Stimulated activated naive CD4-positive, alpha-beta T cell (primary cell): ENCODE data around the gene CTNNA2.

Source experiments
- DNase-seq, 6 experiments: peaks; one replicate each; lab custom pipeline; 2025; lab: John Stamatoyannopoulos, UW

The CTNNA2 gene

DNA sequence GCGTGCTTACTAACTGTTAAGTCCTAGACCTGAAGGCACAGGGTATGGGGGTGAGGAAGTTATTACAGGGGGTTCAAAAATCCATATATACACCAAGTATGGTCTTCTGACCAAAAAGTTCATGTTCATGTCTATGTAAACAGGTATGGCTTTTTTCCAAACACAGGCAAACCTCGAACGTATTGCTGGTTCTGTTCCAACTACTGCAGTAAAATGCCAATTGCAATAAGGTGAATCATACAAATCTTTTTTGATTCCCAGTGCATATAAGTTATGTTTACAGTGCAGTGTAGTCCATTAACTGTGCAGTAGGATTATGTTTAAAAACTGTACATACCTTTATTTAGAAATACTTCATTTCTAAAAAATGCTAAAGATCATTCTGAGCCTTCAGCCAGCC is 1037.0 kb downstream of the CTNNA2 start:
- no peak for DNase-seq

DNA sequence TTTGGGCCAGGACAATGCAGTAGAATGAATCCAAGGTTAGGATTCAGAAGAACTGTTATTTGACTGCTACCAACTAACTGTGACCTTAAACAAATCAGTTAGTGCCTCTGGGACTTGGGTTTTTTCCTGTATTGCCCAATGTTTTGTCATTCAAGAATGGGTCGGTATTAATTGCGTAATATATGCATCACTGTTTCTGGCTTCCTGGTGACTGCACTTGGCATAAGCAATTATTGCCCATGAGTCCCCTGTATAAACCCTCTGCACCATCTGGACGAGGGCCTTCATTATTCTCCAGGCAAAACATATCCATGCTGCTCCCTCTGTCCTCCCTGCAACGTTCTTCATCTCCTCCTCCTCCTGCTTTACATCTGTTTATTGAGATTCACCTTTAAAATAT is 1047.5 kb downstream of the CTNNA2 start:
- no peak for DNase-seq

GRCh38 chr2:80568011-80568410 is 1055.2 kb downstream of the CTNNA2 start:
- no peak for DNase-seq

- DNase-seq = no peak
These were observed 1060.3 kb downstream of the CTNNA2 start for GRCh38 chr2:80573167-80573566.

DNA sequence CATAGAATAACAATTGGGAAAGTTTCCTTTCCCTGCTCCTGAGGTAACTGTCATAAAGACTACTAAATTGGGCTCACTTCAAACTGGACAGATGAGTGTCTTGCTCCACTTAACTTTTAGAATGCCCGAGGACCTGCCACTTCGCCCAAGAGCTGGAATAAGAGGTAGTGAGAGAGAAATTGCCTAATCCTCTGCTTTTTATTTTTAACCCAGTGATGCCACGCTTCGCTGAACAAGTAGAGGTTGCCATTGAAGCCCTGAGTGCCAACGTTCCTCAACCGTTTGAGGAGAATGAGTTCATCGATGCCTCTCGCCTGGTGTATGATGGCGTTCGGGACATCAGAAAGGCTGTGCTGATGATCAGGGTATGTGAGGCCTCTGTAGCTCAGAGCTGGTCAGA is 1061.1 kb downstream of the CTNNA2 start:
- DNase-seq = no peak

DNA sequence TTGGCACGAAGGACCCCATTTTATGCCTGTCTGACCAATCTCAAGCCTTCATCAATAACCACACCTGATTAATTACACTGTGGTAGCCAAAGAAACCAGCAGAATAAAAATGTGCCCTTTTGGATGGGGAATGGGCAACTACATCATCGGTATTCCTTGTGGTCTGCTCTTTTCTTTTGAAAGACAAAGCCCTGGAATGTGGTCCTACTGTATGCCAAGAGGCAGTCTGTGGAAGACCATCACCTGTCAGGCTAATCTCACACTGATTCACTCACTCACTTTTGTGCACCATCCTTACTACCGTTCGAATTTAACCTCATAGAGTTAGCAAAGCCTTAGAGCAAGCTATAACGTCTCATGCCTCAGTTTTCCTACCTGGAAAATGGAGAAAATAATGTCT is 1066.9 kb downstream of the CTNNA2 start:
- DNase-seq = no peak

GRCh38 chr2:80591233-80591632 is 1078.4 kb downstream of the CTNNA2 start:
- no peak for DNase-seq

- no peak for DNase-seq
These were observed 1079.3 kb downstream of the CTNNA2 start for GRCh38 chr2:80592106-80592505.

DNA sequence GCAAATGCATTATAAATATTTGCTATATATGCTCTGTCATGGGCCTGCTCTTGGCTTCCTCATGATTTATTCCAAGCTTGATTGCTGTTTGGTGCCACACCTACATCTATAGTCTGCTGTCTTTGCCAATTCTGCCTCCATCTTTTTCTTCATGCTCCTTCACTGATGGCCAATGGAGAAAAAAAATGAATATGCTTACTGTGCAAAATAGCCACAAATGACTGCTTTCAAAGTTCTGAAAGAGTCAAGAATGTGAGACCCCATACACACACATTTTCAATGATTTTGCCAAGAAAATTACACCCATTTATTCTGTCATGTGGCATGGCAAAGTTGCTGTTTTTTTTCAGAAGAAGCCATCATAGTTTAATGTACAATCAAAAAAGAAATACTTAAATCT is 1097.3 kb downstream of the CTNNA2 start:
- DNase-seq = no peak

- DNase-seq = no peak
These were observed 1108.8 kb downstream of the CTNNA2 start for GRCh38 chr2:80621656-80622055.

- DNase-seq = no peak
These were observed 1111.2 kb downstream of the CTNNA2 start for GRCh38 chr2:80624062-80624461.

DNA sequence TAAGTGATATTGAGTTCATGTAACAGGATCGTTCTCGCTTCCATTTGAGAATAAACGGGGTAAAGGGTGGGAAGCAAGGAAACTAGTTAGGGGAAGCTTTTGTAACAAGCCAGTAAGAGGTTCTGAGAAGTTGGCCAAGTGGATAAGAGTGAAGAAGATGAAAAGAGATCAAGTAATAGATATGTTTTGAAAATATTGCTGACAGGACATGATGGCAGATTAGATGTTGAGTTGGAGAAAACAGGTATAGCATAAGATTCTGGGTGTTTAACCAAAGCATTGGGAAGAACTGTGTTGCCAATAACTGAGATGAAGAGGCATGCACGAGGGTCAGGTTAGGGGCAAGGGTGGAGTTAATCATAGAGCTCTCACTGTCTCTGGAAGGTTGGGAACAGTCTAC is 1121.7 kb downstream of the CTNNA2 start:
- DNase-seq = no peak

- DNase-seq = no peak
These were observed 1125.9 kb downstream of the CTNNA2 start for GRCh38 chr2:80638783-80639182.

- no peak for DNase-seq
These were observed 1129.6 kb downstream of the CTNNA2 start for GRCh38 chr2:80642465-80642864.

- DNase-seq = no peak
These were observed 1130.7 kb downstream of the CTNNA2 start for GRCh38 chr2:80643598-80643997.

GRCh38 chr2:80651435-80651834 is 1138.6 kb downstream of the CTNNA2 start:
- no peak for DNase-seq

DNA sequence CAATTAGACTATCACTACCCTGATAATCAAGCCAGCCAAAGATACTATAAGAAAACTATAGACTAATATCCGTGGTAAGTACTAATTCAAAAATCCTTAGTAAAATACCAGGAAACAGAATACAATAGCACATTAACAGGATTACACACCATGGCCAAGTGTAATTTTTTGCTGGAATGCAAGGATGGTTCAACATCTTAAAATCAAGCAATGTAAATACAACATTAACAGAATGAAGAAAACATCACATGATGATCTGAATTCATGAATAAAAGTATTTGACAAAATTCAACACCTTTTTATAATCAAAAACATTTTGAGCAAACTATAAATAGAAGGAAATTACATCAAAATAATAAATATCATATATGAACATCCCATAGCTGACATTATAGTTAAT is 1142.4 kb downstream of the CTNNA2 start:
- DNase-seq = no peak

DNA sequence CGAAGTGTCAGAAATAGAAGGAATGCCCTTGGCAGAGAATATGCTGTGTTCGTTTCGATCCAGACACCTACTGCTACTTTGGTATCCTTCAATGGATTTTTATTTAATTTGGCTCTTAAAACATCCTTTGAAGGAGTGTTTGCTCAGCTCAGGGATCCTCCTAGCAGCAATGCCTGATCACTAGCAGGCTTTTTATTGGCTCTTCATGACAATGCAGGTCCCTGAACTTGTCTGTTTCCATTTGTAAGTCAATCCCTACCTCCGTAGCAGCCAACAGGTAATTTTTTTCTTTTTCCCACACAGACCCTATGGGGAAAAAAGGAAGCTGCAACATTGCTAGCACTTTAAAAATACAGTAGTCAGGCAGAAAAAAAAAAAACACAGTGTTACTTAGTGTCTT is 1157.9 kb downstream of the CTNNA2 start:
- DNase-seq = no peak

- DNase-seq = no peak
These were observed 1174.7 kb downstream of the CTNNA2 start for GRCh38 chr2:80687524-80687923.

GRCh38 chr2:80689106-80689505 is 1176.3 kb downstream of the CTNNA2 start:
- no peak for DNase-seq
